GM06990 (cell line): ENCODE measurements around the gene LECT2.

Experiments
- DNase-seq: peaks from one replicate; pipeline ENCODE4 v3.0.0-alpha.2; 2011; ENCODE audit not compliant: insufficient read length; ENCODE audit errors: extremely low read depth
- H3K27me3 ChIP-seq: replicated peaks from 2 replicates; pipeline ENCODE4 v1.6.0; 2011; ENCODE audit warnings: low read length; ENCODE audit not compliant: control insufficient read depth, insufficient read depth
- H3K36me3 ChIP-seq: 2 replicates; pipeline ENCODE4 v1.5.1; 2011; ENCODE audit warnings: low read length; ENCODE audit not compliant: control insufficient read depth, insufficient read depth
- H3K4me3 ChIP-seq: replicated peaks from 2 replicates; pipeline ENCODE4 v1.5.1; 2011; ENCODE audit warnings: low read depth, mild to moderate bottlenecking, control low read depth, low read length
- CTCF ChIP-seq: IDR thresholded peaks from 2 replicates; pipeline ENCODE4 v1.5.1; 2011; ENCODE audit warnings: low read length, control low read depth, mild to moderate bottlenecking, inconsistent platforms; ENCODE audit not compliant: insufficient read depth, poor library complexity, severe bottlenecking

Gene LECT2

GRCh38 chr5:135954899-135955298 is at the start of gene LECT2:
TSS of gene LECT2 (minus strand) at chr5:135954983. CDS start at chr5:135954833, 150 bp downstream.
- no peaks in the 10 kb centered on the region for H3K36me3 ChIP-seq
- no peak within 1 kb of the TSS for H3K4me3 ChIP-seq
- no peak for DNase-seq
- no peaks in the 10 kb centered on the region for H3K27me3 ChIP-seq
- no peak for TF ChIP-seq CTCF

- Histone ChIP-seq H3K27me3 (peaks cover 2% of the 10 kb centered on the region), H3K4me3 (no peak overlapping the region), H3K36me3 (no peaks in the 10 kb centered on the region)
- no peak for DNase-seq
- TF ChIP-seq CTCF: no peak
Measured at GRCh38 chr5:136004436-136004835, 49.7 kb upstream of the LECT2 start.

- Histone ChIP-seq H3K4me3 (no peak overlapping the region), H3K27me3 (peaks cover 2% of the 10 kb centered on the region), H3K36me3 (no peaks in the 10 kb centered on the region)
- TF ChIP-seq CTCF: no peak
- DNase-seq: no peak
Measured at GRCh38 chr5:136001466-136001981, 46.7 kb upstream of the LECT2 start.

GRCh38 chr5:136000932-136001331 is 46.1 kb upstream of the LECT2 start:
- peaks cover 2% of the 10 kb centered on the region for H3K27me3 ChIP-seq
- no peaks in the 10 kb centered on the region for H3K36me3 ChIP-seq
- TF ChIP-seq CTCF: no peak
- H3K4me3 ChIP-seq: no peak overlapping the region
- no peak for DNase-seq

- no peak for DNase-seq
- Histone ChIP-seq H3K4me3 (no peak overlapping the region), H3K36me3 (no peaks in the 10 kb centered on the region), H3K27me3 (peaks cover 2% of the 10 kb centered on the region)
- TF ChIP-seq CTCF: no peak
Measured at GRCh38 chr5:136000147-136000546, 45.4 kb upstream of the LECT2 start.
